Uterus (tissue), 2 donors: ENCODE data around the gene PIGBOS1.

ENCODE experiments used
- POLR2A ChIP-seq, 2 donors: fragments of 450-650 bp; IDR thresholded peaks; one replicate each; pipeline ENCODE4 v1.6.1; 2016; ENCODE audit warnings: antibody characterized with exemption in 2 of 2, mild to moderate bottlenecking in 1 of 2, moderate library complexity in 1 of 2
- TF ChIP-seq, protein P1 (sequence below), 4 experiments: fragments of 200-600 bp in 2 of 4; fragments of 450-650 bp in 2 of 4; sonication (generic) in 2 of 4; IDR thresholded peaks; one replicate each; pipeline ENCODE4 v1.5.1; 2016 to 2019; ENCODE audit warnings: antibody characterized with exemption in 4 of 4, mild to moderate bottlenecking in 2 of 4, moderate library complexity in 1 of 4

DNA sequence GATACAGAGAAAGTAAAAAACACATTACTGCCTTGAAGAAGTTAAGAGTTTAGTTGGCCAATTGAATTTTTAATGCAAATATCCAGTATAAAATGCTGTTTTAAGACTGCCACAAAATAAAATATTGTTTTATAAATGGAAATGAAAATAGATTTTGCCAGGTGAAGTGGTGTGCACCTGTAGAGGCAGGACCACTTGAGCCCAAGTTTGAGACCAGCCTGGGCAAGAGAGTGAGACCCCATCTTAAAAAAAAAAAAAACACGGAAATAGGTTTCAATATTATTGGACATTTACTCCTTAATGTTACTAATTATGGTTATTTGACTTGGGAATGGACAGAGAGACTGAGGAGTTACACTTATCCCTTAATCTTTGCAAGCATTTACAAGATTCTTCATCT, 2.0 kb upstream of the PIGBOS1 start:
- TF ChIP-seq, protein P1, sequence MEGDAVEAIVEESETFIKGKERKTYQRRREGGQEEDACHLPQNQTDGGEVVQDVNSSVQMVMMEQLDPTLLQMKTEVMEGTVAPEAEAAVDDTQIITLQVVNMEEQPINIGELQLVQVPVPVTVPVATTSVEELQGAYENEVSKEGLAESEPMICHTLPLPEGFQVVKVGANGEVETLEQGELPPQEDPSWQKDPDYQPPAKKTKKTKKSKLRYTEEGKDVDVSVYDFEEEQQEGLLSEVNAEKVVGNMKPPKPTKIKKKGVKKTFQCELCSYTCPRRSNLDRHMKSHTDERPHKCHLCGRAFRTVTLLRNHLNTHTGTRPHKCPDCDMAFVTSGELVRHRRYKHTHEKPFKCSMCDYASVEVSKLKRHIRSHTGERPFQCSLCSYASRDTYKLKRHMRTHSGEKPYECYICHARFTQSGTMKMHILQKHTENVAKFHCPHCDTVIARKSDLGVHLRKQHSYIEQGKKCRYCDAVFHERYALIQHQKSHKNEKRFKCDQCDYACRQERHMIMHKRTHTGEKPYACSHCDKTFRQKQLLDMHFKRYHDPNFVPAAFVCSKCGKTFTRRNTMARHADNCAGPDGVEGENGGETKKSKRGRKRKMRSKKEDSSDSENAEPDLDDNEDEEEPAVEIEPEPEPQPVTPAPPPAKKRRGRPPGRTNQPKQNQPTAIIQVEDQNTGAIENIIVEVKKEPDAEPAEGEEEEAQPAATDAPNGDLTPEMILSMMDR (IDR thresholded peaks at IDR 0.05): no peak
- no peak for TF ChIP-seq POLR2A (IDR thresholded peaks at IDR 0.05)
